HG03354 (cell line): ENCODE measurements around the gene KIF18A.
"Not testable (repeated sequence)": the region's sequence is repeated elsewhere in the genome, so short reads cannot be mapped to it uniquely, and the experiment has no call there.

Experiments
- ATAC-seq: cut with Tn5 transposase; IDR thresholded peaks from one replicate; pipeline ENCODE4 v1.9.1; 2021; ENCODE audit warnings: mild to moderate bottlenecking; ENCODE audit not compliant: unreplicated experiment, poor library complexity, severe bottlenecking

KIF18A gene

DNA sequence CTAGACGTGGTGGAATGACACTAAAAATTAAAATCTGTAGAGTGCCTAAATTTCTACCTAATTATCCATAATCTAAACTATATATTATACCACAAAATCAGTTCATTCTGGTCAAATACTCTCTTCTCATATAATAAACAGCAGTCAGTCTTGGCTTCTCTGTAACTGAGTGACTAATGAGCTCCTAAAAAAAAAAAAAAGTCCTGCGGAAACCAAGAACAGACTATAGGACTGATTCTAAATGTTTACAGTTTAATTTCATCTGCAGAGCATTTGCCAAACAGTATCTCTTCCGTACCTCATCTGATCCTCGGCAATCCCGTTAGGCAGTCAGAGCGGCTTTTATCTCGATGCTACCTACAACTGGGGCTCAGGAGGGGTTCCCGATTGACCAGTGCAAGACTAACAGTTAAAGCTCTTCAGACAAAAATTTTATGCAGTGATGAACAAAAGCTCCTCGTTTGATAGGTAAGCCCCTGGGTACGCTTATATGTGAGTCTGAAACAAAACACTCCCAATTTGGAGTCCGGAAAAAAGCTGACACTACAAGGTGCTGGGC is 686 bp downstream of the KIF18A start:
- ATAC-seq, result peak; percentile 0

DNA sequence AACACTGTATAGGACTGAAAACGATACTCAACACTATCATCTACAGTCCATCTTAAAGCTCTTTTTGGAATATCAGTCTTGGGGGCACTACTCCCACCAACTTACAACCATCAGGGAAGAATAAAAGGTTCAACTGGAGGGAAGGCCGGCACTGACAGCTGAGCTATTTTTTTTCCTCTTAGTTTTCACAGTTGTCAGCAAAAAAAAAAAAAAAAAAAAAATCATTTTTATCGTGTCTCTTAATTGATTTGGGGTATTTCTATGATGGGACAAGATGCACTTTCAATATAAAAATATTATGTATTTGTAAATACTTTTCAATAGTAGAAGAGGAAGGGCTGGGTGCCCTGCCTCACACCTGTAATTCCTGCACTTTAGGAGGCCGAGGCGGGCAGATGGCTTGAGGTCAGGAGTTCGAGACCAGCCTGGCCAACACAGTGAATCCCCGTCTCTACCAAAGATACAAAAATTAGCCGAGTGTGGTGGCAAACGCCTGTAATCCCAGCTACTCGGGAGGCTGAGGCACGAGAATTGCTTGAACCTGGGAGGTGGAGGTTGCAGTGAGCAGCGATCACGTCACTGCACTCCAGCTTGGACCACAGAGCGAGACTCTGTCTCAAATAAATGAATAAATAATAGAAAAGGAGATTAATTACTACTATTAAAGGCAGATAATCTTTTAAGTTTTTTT is 1.5 kb downstream of the KIF18A start:
- no peak for ATAC-seq

DNA sequence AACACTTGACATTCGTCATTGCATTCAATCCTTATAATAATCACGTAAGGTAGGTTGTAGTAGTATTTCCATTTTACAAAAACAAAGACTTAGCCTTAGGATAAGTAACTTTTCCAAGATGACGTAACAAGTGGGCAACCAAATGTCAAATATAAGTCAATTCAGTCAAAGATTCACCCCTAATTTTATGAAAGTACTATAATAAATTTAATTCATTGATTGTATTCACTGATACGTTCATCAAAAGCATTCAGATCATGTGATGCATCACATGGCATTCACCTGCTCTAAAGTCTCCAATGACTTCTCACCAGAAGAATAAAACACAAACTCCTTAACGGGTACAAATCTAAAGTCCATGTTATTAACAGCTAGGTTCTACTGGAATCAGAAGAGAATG is 2.1 kb downstream of the KIF18A start:
- no peak for ATAC-seq

DNA sequence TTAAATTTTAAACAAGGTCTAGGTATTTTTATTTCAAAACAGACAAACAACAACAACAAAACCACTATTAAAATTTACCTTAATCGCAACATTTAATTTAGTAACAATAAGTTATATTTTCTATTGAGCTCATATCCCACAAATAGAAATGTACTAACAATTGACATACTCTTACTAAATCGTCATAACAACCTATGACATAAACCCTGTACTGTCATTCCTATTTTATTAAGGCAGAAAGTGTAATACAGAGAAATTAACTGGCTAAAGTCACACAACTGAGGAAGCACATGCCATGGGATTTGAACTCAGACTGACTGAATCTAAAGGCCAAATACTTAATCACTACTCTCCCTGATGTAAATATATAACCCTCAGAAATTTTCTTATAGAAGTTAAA is 3.0 kb downstream of the KIF18A start:
- no peak for ATAC-seq

DNA sequence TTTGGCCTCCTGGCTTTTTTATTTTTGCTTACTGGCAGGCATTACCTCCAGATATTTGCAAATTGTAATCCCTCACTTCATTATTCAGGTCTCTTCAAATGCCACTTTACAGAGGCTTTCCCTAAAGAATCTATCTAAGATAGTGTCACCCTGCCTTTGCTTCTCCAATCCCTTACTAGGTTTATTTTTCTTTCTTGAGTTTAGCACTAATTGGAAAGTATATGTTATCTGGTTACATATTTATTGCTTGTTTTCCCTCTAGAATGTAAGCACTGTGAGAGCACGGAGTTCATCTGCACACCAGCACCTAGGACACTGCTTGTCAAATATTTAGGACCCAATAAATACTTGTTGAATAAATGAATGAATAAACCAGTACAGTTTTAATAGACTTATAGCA is 3.5 kb downstream of the KIF18A start:
- no peak for ATAC-seq

DNA sequence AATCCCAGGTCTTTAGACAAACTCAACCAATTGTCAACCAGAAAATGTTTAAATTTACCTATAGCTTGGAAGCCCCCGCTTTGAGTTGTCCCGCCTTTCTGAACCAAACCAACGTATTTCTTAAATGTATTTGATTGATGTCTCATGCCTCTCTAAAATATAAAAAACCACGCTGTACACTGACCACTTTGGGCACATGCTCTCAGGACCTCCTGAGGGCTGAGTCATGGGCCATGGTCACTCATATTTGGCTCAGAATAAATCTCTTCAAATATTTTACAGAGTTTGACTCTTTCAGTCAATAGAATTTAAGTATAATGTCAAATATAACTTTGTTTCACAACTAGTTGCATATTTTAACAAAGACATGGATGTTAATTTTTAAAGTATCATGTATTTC is 5.7 kb downstream of the KIF18A start:
- not testable (repeated sequence) for ATAC-seq

DNA sequence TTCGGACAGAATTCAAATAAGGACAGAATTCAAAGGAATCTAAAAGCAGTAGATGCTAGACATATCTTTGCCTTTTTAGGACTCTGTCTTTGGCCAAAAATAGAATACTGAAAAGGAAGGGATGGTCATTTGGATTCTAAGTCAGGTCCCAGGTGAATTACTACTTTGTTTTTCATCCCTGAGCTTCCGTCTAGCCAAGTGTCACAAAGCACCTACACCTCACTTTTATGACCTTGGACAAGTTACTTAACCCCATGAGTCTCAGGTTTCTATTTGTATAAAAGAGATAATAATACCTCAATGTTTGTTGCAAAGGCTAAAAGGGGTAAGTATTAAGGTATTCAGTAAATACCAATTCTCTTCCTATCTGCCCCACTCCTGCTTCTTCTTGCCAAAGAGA is 7.3 kb downstream of the KIF18A start:
- ATAC-seq, result no peak

DNA sequence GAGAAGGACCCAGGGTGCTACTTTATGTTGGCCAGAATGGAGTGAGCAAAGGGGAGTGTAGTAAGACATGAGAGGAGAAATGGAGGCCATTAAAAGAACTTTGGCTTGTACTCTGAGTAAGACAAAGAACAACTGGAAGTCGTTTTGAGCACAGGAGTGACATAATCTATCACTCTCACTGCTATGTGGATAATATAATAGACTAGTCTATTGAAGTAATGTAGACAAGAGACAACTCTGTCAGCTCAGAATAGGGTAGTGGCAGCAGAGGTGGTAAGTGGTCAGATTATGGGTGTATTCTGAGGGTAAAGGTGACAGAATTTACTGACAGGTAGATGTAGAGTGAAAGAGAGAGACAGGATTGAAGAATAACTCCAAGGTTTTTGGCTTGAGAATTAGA is 8.2 kb downstream of the KIF18A start:
- ATAC-seq, result no peak

DNA sequence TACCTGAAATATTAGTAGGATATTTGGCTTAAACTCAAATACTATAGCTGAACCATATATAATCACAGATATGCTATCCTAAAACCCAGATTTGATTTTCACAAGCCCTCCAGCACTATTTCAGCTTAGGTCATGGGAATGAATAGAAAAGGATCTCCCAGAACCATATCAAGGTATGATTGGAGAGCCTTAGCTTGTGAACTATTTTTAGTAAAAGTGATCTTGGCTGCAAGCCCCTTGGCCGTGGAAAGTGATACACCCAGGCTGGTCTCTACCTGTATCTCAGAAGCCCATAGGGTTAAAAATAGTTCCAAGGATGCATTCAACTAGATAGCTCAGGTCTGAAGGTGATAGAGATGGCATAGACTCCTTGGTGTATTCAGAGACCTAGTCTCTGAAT is 9.7 kb downstream of the KIF18A start:
- no peak for ATAC-seq

DNA sequence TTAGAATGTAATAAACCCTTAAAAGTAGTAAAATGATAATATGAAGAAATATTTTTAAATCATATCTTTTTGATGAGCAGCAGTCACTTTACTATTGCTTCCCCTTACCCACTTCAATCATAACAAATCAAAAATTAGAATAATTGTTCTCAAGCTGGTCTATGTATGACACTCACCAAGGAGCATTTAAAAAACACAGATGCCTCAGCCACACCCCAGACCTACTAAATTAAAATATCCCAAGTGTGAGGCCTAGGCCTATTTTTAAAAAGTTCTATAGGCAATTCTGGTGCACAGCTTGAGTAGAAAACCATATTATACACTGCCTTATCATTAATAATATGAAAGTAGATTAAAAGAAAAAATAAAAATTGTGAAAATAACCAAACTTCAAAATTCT is 15.2 kb downstream of the KIF18A start:
- no peak for ATAC-seq

DNA sequence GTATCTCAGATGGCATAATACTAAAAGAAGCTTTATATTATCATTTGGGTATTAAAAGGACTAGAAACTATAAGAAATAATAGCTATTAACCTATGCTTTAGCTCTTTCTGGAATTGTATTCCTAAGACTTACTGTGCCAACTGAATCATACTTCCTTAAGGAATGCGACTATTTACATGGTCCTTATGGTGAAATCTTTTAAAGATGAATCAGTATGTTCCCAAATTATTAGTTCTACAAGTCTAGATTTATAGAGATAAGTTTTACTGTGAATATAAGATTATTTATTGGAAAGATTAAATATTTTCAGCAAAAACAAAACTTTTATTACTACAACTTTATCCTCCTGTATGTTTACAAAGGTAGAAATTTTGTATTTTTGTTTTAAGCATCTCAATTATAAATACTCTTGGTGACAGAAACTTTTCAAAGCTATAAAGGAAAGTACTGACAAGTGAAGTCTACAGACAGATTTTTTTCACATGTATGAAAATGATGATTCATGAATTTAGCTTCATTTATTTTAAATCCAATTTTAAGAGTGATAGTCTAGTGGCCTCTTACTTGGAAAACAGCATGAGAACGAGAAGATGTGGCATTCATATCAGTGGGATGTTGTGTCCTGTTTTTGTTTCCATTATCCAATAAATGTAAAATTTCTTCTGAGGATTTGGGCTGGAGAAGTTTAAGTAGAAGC is 17.8 kb downstream of the KIF18A start:
- no peak for ATAC-seq

DNA sequence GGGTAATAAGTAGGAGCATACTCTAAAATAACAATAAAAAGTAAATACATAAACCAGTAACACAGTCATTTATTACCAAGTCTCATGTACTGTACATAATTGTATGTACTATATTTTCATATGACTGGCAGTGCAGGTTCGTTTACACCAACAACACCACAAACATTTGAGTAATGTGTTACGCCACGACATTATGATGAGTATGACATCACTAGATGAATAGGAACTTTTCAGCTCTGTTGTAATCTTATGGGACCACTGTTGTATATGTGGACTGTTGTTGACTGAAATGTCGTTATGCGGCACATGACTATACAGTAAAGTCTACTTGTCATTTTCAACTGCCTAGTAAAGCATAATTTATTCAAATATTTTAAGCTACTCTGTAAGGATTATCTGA is 18.6 kb downstream of the KIF18A start:
- ATAC-seq, result no peak

DNA sequence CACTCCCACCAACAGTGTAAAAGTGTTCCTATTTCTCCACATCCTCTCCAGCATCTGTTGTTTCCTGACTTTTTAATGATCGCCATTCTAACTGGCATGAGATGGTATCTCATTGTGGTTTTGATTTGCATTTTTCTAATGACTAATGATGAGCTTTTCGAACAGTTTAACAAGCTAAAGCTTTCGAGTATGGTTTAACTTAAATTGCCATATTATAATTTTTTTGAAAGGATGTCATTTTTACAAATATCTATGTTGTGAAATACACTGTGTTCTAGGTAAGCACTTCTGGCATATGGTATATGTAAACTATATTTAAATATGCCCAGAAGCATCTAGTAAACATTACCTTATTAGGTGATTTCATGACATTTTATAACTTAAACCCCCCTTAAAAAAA is 20.3 kb downstream of the KIF18A start:
- ATAC-seq, result not testable (repeated sequence)

DNA sequence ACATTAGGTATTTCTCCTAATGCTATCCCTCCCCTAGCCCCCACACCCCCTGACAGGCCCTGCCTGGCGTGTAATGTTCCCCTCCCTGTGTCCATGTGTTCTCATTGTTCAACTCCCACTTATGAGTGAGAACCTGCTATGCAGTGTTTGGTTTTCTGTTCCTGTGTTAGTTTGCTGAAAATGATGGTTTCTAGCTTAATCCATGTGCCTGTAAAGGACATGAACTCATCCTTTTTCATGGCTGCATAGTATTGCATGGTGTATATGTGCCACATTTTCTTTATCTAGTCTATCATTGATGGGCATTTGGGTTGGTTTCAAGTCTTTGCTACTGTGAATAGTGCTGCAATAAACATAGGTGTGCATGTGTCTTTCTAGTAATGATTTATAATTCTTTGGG is 20.8 kb downstream of the KIF18A start:
- not testable (repeated sequence) for ATAC-seq

DNA sequence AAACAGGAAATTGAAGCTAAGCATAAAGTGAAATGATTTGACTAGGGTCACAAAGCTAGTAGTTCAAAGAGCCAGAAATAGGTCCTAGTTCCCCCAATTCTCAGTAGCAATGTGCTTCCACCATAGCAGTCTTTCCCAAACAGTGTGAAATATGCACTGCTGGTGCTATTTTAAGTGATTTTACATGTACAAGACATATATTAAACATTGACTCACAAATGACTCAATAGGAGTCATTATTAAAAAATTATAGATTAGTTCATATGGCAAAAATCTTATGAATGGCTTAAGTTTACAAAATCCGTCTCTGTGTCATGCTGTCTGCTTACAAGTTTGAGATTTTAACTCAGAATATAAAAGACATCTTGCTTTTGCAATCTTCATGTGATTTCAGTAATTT is 21.4 kb downstream of the KIF18A start:
- ATAC-seq, result no peak

DNA sequence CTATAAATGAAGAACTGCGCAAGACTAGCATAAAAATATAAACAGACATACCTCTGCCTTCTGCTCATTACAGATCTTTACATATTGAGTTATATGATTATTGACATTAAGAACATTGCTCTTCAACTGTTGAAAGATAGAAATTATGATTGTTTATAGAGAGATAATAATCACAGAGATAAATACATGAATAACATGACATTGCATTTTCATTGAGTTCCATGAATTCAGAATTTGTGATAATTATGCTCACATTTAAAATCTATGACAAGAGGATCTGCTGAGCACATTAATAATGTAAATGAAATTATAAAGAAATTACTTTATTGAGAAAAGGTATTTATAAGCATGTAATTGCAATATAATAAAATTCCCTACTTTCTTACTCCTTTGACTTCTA is 24.8 kb downstream of the KIF18A start:
- no peak for ATAC-seq

DNA sequence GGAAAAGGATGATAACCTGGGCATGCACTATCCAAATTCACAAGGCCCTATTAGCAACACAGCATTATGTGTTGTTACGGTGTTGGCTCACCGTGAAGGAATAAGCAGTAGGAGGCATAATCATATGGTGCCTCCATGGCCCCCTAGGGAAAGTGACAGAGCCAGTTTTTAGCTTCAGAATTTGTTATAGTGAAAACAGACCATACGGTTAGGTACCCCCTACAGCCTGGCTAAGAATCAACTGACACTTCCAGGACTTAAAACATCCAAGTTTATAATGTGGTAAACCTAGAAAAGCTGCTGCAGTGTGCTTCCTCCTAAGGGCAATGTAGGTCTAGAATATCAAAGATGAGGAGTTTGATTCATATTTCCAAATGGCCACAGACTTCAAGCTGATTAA is 30.4 kb downstream of the KIF18A start:
- ATAC-seq, result no peak

DNA sequence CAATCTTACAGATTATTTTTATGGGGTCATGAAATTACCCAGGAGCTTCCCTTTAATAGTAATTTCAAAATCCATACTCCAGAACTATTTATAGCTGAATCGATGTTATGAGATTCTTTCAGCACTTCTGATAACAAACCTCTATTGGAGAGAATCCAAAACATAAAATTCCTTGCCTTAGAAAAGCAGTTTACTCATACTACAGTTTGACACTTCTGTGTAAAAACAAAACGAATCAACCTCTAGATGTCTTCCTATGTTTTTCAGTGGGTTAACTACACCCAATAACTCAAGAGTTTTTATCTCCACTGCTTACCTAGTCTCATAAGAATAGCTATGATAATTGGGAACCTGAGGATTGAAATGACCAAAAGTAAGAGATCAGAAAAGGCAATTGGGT is 35.6 kb downstream of the KIF18A start:
- no peak for ATAC-seq

DNA sequence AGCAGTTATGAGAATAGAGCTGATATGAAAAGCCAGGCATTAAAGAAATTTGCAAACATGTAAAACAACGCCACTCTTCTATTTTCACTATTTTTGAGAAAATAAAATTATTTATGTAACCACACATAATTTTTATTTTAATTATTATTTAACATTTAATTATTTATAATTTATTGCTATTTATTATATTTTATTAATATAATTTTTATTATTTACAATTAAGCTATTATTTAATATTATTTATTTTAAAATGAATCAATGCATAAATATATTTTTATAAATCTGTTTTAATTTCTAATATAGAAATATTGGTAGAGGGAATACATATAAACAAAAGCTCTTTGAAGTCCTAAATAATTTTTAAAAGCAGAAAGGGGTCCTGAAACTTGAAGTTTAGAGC is 36.7 kb downstream of the KIF18A start:
- ATAC-seq, result no peak

DNA sequence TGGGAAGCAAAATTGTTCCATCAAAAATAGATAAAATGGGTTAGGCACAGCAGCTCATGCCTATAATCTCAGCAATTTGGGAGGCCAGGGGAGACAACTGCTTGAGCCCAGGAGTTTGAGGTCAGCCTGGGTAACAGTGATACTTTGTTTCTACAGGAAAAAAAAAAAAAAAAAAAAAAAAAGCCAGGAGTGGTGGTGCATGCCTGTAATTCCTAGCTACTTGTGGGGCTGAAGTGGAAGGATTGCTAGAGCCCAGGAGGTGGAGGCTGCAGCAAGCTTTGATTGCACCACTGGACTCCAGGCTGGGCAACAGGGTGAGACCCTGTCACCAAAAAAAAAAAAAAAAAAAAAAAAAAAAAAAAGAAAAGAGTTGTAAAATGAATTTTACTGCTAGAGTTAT is 49.6 kb downstream of the KIF18A start:
- ATAC-seq, result no peak

DNA sequence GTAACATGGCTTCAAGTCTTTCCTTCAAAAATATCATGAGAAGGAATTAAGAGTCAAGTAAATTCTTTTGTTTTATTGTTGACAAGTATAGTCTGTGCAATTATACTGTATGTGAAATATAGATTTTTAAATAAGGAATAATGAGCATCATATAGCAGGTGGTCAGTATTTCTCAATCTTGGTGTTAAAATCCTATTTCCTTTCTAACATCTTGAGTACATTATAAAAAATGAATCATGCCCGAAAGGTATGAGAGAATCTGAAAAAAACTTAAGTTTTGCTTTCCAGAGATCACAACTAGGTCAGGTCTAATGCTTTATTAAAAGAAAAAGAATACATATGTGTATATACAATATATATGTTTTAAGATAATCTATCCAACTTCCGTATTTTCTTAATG is 53.1 kb downstream of the KIF18A start:
- no peak for ATAC-seq
